ENCODE measurements around the gene ARL17B. TPM values are rescaled to one million over a fixed set of nuclear protein-coding genes. Genes with fewer than 3 reads are reported as not detected.
"Not testable (repeated sequence)": the region's sequence is repeated elsewhere in the genome, so short reads cannot be mapped to it uniquely, and the experiment has no call there.

ARL17B gene
- total RNA-seq, 2 experiments from 2014 or later, result 15.5 to 29.7 TPM

DNA sequence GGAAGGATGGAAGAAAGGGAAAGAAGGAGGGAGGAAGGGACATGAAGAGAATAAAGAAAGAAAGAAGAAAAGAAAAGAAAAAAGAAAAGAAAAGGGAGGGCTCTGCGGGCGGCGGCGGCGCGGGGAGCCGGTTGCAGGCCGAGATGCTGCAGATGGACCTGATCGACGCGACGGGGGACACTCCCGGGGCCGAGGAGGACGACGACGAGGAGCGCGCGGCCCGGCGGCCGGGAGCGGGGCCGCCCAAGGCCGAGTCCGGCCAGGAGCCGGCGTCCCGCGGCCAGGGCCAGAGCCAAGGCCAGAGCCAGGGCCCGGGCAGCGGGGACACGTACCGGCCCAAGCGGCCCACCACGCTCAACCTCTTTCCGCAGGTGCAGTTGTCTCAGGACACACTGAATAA lies 118.1 kb downstream of the ARL17B start:
- H3K9me3 ChIP-seq (ENCODE audit: low read length); intact Hi-C loops (cut with micrococcal nuclease; ENCODE audit: unreplicated experiment); POLR2A ChIA-PET; H3K9me2 ChIP-seq (ENCODE audit: insufficient read depth, low read length); H3K36me3 ChIP-seq (ENCODE audit: insufficient read depth, low read length); H2AFZ ChIP-seq (ENCODE audit: low read length); BruUV-seq (replicated peaks); H3K4me1 ChIP-seq (ENCODE audit: insufficient read depth, low read length, poor library complexity, severe bottlenecking); CTCF ChIA-PET (ENCODE audit: unreplicated experiment); DNase-seq (ENCODE audit: low spot score); H3K27ac ChIP-seq (ENCODE audit: low read depth, low read length, poor library complexity, severe bottlenecking); H3K4me3 ChIP-seq (ENCODE audit: low read depth, low read length, poor library complexity, severe bottlenecking); H4K20me1 ChIP-seq (ENCODE audit: insufficient read depth, low read length); H3K79me2 ChIP-seq (ENCODE audit: insufficient read depth, low read depth, low read length); H3K4me2 ChIP-seq (ENCODE audit: low read length): not testable (repeated sequence)

DNA sequence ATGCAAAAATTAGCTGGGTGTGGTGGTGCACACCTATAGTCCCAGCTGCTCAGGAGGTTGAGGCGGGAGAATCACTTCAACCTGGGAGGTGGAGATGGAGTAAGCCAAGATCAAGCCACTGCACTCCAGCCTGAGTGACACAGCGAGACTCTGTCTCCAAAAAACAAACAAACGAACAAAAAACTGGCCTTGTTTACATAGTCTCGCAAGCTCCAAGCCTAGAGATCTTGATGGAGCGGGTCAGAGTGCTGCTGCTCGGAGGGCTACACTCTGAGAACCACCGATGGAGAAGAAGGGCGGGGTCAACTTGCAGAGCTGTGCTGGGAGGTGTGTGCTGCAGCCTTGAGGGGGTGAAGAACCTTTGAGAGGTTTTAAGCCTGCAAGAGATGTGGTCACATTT lies 130.2 kb downstream of the ARL17B start:
- H3K9me3 ChIP-seq (ENCODE audit: low read length); intact Hi-C loops (cut with micrococcal nuclease; ENCODE audit: unreplicated experiment); BruUV-seq (replicated peaks); H3K27ac ChIP-seq (ENCODE audit: low read depth, low read length, poor library complexity, severe bottlenecking); POLR2A ChIA-PET; H3K4me3 ChIP-seq (ENCODE audit: low read depth, low read length, poor library complexity, severe bottlenecking); H2AFZ ChIP-seq (ENCODE audit: low read length); H3K9me2 ChIP-seq (ENCODE audit: insufficient read depth, low read length); DNase-seq (ENCODE audit: low spot score); H3K36me3 ChIP-seq (ENCODE audit: insufficient read depth, low read length); H3K79me2 ChIP-seq (ENCODE audit: insufficient read depth, low read depth, low read length); H4K20me1 ChIP-seq (ENCODE audit: insufficient read depth, low read length); CTCF ChIA-PET (ENCODE audit: unreplicated experiment); H3K4me2 ChIP-seq (ENCODE audit: low read length); H3K4me1 ChIP-seq (ENCODE audit: insufficient read depth, low read length, poor library complexity, severe bottlenecking): not testable (repeated sequence)

DNA sequence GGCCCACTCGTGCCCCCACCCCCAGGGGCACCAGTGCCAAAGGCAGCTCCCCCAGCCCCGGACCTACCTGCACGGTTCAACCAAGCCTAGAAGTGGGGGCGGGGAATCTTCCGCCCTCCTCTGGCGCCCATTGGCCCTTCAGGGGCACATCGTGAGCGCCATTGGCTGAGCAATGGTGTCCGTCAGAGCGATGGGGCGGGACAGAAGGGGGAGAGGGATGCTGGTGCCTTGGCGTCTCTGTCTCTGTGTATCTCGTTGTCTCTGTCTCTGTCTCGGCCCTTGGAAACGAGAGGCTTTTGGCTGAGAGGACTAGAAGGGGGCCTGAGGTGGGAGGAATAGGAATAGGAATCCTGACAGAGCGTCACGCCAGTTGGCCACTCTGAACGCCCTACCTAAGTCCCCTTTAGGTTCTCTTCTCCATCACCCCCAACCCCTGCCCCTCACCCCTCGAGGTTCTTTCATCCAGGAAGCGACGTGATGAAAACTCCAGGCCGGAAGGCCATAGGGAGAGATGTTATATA lies 136.2 kb downstream of the ARL17B start:
- H4K20me1 ChIP-seq (ENCODE audit: insufficient read depth, low read length); H3K79me2 ChIP-seq (ENCODE audit: insufficient read depth, low read depth, low read length); H3K27ac ChIP-seq (ENCODE audit: low read depth, low read length, poor library complexity, severe bottlenecking); H3K4me1 ChIP-seq (ENCODE audit: insufficient read depth, low read length, poor library complexity, severe bottlenecking); H3K9me2 ChIP-seq (ENCODE audit: insufficient read depth, low read length); H3K9me3 ChIP-seq (ENCODE audit: low read length); BruUV-seq (replicated peaks); H3K36me3 ChIP-seq (ENCODE audit: insufficient read depth, low read length); intact Hi-C loops (cut with micrococcal nuclease; ENCODE audit: unreplicated experiment); POLR2A ChIA-PET; CTCF ChIA-PET (ENCODE audit: unreplicated experiment): not testable (repeated sequence)
- peak overlapping the region; percentile 88 for H2AFZ ChIP-seq (ENCODE audit: low read length)
- H3K4me3 ChIP-seq (ENCODE audit: low read depth, low read length, poor library complexity, severe bottlenecking), result peak overlapping the region; percentile 73
- DNase-seq (ENCODE audit: low spot score), result peak; percentile 95
- peak overlapping the region; percentile 78 for H3K4me2 ChIP-seq (ENCODE audit: low read length)

DNA sequence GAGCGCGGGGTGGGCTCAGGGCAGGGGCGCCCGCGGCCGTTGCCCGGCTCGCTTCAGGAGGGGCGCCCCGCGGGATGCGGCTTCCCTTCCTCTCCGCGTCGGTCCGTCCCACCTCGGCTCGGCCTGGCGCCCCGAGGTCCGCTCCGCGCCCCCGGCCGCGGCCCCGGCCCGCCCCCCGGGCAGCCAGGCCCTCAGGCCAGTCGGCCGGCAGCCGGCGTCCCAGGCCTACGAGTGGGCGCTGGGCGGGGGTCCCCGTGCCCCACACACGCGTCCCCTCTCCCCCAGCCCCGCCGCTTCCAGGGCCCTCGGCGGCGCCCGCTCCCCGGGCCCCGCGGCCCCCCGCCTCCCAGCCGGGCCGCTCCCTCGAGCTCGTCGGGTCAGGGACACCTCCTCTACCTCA lies 136.7 kb downstream of the ARL17B start:
- H3K79me2 ChIP-seq (ENCODE audit: insufficient read depth, low read depth, low read length); H3K9me2 ChIP-seq (ENCODE audit: insufficient read depth, low read length); H4K20me1 ChIP-seq (ENCODE audit: insufficient read depth, low read length); intact Hi-C loops (cut with micrococcal nuclease; ENCODE audit: unreplicated experiment); DNase-seq (ENCODE audit: low spot score); POLR2A ChIA-PET; H3K9me3 ChIP-seq (ENCODE audit: low read length); H2AFZ ChIP-seq (ENCODE audit: low read length); CTCF ChIA-PET (ENCODE audit: unreplicated experiment); H3K27ac ChIP-seq (ENCODE audit: low read depth, low read length, poor library complexity, severe bottlenecking); H3K4me1 ChIP-seq (ENCODE audit: insufficient read depth, low read length, poor library complexity, severe bottlenecking); BruUV-seq (replicated peaks); H3K36me3 ChIP-seq (ENCODE audit: insufficient read depth, low read length): not testable (repeated sequence)
- Histone ChIP-seq H3K4me3 (ENCODE audit: low read depth, low read length, poor library complexity, severe bottlenecking) (peak overlapping the region; percentile 73), H3K4me2 (ENCODE audit: low read length) (0 out of 2 replicates have a peak overlapping the region, but pooled peaks have one; percentile 33)

Small RNA genes within 50 kb of the gene (small RNA-seq; reads per million reads assigned to genes)
- gene RN7SL656P, result not detected

Other genes with a start within 250 kb of the ARL17B start
- gene KANSL1, start 168.3 kb downstream of the ARL17B start, total RNA-seq (2014; rRNA removed; shearing (Covaris generic)), result 92.1 and 96.9 TPM in 2 replicates
- 129 and 130 TPM in 2 replicates for gene KANSL1, start 168.3 kb downstream of the ARL17B start, total RNA-seq (2022)
- gene LRRC37A, start 66.6 kb downstream of the ARL17B start, total RNA-seq (2014; rRNA removed; shearing (Covaris generic)), result 5.1 and 6.6 TPM in 2 replicates
- 5.2 and 5.8 TPM in 2 replicates for gene LRRC37A, start 66.6 kb downstream of the ARL17B start, total RNA-seq (2022)
- 21.5 and 21.6 TPM in 2 replicates for gene LRRC37A2, start 150.7 kb upstream of the ARL17B start, total RNA-seq (2014; rRNA removed; shearing (Covaris generic))
- gene LRRC37A2, start 150.7 kb upstream of the ARL17B start, total RNA-seq (2022), result 20.9 and 21.0 TPM in 2 replicates
- gene ARL17A, start 217.9 kb upstream of the ARL17B start, total RNA-seq (2014; rRNA removed; shearing (Covaris generic)), result 18.1 and 23.9 TPM in 2 replicates
- gene ARL17A, start 217.9 kb upstream of the ARL17B start, total RNA-seq (2022), result 38.7 and 45.1 TPM in 2 replicates
- gene NSF, start 228.9 kb upstream of the ARL17B start, total RNA-seq (2014; rRNA removed; shearing (Covaris generic)), result 27.2 and 35.3 TPM in 2 replicates
- 42.5 TPM in 2 replicates for gene NSF, start 228.9 kb upstream of the ARL17B start, total RNA-seq (2022)

All from OCI-LY7 (cell line).